DMS 273 treated with DMSO at 0.1 percent for 48 hours (cell line): ENCODE data around the gene TSPAN7.

Source experiments
- DNase-seq: peaks from one replicate; lab custom pipeline; 2025; lab: John Stamatoyannopoulos, UW

The TSPAN7 gene

GRCh38 chrX:38595801-38596200 lies 34.5 kb downstream of the TSPAN7 start:
- no peak for DNase-seq

DNA sequence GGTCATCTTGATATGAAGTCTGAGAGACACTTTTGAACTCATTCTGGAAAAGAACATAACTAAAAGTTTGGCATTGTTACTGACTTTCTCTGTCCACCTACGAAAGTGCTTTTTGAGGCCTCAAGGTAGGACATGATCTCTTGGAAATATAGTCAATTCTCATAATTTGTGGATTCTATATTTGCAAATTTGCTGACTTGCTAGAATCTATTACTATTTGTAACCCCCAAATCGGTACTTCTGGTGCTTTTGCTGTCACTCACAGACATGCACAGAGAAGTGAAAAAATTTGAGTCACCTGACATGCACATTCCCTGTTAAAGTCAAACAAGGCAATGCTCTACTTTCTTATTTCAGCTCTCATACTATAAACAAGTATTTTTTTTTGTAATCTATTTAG lies 35.6 kb downstream of the TSPAN7 start:
- DNase-seq = no peak

DNA sequence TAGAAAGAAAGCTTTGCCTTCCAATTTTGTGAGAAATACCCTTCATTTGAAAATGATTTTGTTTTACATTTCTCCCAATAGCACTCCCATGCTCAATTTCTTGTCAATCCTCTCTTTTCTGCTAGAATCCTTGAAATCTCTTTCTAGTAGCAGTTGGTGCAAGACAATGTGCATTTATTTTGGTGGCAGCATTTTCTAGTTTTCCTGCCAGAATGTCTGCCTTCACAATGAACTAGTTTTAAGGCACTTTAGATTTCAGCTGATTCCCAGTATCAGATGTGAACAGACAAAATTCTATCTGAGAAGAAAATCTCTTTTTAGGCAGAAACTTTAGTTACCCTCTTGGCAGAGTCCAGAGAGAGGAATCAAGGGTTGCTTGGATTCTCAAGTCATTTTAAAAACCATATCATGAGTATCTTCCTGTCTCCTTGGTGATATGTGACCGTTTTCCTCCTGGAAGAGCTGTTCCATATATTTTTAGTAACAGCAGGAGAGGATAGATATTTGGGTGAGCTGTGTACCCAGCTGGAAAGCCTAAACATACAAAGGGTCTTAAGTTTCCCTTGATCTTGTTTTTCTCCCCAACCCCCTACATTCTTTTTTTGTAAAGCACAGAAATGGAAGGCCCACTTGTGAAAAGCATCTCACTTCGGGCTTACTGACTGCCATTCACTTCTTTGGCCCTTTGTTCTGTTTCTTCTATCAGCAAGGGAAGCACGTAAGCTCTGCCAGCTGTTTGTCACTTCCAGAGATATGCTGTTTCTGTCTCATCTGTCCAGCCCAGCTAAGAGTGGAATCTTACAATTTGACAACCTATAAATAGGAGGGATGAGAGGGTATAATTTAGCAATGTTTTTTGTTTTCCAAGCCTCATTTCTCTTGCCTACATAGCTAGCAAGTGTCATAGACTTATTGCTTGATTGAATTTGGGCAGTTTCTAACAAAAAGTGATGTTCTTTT lies 38.7 kb downstream of the TSPAN7 start:
- DNase-seq = no peak

DNA sequence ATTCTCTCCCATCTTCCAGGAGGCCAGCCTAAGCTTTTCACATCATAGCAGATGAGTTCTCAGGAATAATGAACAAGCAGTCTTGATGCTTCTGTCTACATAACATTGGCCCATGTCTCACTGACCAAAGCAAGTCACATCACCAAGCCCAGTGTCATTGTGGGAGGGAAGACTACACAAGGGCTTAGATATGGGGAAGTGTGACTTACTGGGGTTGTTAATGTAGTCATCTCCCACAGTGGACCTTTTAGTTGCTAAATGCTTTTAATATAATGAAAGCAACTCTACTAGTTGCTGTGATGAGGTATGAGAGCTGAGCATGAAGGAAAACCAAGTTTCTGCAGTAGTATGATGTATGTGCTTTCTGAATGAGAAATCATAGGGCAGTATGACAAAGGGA lies 40.5 kb downstream of the TSPAN7 start:
- no peak for DNase-seq

DNA sequence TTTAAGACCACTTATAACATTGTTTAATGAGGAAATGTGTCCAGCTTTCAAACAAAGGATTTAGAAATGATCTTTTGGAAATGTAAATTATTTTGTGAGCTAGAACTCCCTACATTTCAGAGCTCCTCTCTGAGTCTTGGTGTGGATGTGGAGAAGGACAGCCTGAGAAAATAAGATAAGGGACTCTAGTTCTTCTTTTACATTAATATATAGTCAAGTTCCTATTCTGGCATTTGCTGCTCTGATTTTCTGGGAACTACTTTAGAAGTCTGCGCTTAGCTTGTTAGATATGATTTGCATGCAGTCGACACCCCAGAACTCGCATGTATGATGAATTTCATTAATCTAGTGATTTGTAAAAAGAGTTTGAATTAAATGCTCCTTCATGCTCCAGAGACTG lies 45.5 kb downstream of the TSPAN7 start:
- DNase-seq = no peak

- DNase-seq = no peak
Measured at GRCh38 chrX:38607976-38608375, 46.6 kb downstream of the TSPAN7 start.

- DNase-seq = no peak
Measured at GRCh38 chrX:38610849-38611248, 49.5 kb downstream of the TSPAN7 start.

DNA sequence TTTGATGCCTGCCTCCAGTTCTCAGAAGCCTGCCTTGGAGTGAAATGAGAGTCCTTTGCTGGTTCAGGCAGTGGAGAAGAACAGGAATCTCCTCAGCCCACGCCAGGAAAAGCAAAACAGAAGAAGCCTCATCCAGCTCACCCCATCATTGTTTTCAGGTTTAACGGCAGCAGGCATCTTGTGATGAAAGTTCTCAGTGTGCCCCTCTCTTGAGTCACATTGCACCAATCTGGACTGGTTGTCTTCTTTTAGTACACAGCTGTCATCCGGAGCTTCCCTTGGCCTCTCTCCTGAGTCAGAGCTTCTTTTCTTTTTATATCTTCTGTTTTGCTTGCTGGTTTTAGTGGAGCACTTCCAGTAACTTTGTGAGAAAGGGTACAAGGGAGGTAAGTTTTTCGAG lies 50.9 kb downstream of the TSPAN7 start:
- no peak for DNase-seq

- no peak for DNase-seq
Measured at GRCh38 chrX:38614485-38614884, 53.1 kb downstream of the TSPAN7 start.

DNA sequence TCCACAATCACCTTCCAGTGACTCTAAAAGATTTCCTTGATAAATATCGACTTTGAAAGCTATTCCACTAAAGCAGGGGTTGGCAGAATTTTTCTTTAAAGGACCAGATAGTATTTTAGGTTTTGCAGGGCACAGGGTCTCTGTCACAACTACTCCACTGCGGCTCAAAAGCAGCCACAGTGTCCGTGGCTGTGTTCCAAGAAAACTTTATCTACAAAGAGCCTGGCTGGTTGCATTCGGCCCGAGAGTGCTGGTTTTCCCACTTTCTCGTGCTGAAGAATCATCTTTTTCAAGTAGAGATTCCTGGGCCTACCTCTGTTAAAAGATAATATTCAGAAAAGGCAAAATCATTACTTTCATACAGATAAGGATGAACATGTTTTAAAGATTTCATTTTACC lies 55.6 kb downstream of the TSPAN7 start:
- no peak for DNase-seq

DNA sequence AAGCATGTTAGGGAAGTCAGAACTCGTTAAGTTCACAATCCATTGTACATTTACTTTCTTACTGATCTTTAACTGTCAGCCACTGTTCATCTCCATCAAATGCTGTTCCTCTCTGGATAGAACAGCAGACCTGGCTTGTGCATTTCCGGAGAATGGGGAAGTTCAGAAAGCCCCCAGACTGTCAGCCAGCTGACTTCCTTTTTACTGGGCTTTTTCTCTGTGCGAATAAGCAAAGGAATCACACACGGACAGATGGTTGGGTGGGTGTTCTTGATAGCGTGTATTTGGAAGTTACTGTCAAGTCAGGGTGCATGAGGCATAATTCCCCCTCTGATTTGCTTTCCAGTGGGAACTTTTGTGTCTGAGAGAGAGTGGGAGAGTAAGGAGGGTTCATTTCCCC lies 56.8 kb downstream of the TSPAN7 start:
- no peak for DNase-seq

GRCh38 chrX:38620623-38621022 lies 59.3 kb downstream of the TSPAN7 start:
- DNase-seq = no peak

GRCh38 chrX:38626296-38626695 lies 65.0 kb downstream of the TSPAN7 start:
- DNase-seq = no peak

GRCh38 chrX:38627683-38628082 lies 66.3 kb downstream of the TSPAN7 start:
- peak; percentile 27 for DNase-seq

DNA sequence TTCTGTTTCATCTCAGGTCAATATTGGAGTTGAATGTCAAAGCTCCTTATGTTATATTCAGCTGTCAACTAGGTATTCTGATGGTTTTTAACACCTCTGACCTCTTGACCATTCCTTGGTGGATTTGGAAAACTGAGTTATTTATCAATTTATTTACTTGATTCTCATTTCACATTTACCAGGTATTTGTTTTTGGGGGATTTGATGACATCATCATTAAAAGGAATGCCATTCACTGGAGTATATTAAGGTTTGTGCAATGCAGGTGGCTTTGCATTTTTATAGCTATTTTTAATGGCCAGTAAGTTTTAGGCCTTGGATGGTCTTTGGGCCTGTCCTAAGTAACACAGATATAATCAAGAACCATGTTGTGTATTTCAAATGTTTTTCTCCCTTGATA lies 67.2 kb downstream of the TSPAN7 start:
- DNase-seq = no peak

GRCh38 chrX:38632516-38632915 lies 71.2 kb downstream of the TSPAN7 start:
- no peak for DNase-seq

GRCh38 chrX:38634665-38635064 lies 73.3 kb downstream of the TSPAN7 start:
- no peak for DNase-seq

DNA sequence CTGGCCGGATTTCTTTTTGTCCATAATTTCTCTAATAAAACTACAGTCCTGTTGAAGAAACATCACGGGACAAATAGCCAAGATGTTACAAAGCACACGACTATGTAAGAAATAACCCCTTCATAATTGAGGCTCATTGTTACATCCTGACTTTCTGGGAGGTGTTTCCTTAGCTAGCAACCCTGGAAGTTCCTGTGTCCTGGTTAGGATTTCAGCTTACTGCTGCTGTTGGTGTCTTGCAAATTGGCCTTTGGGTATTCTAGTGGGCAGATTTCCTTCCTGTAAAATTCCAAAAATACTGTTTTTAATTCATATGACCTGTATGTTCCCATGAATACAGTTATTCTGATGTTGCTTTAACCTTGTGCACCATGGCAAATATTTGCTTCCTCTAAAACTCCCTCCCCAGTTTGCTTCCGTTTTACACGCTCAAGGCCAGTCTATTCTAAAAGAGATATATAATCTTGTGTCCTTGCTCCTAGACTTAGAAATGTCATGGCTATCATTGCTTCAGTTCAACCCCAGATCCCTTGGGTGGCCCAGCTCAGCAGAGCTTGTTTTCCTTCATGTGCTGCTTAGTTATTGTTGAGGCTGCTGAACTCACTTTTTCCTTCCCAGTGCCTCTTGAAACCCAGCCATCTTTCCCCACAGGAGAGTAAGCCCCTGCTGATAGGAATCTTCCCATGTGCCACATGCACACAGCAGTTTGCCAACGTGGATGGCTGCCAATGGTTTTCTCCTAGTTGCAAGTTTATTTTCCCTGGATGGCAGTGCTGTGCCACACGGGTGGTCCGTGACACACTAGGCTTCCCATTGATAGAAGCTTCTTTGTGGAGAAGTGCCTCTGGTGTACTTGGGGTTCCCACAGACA lies 75.8 kb downstream of the TSPAN7 start:
- peak; percentile 77 for DNase-seq

GRCh38 chrX:38638952-38639529 lies 77.7 kb downstream of the TSPAN7 start:
- DNase-seq = no peak

GRCh38 chrX:38639730-38640129 lies 78.4 kb downstream of the TSPAN7 start:
- DNase-seq = no peak

GRCh38 chrX:38641197-38641596 lies 79.9 kb downstream of the TSPAN7 start:
- no peak for DNase-seq

DNA sequence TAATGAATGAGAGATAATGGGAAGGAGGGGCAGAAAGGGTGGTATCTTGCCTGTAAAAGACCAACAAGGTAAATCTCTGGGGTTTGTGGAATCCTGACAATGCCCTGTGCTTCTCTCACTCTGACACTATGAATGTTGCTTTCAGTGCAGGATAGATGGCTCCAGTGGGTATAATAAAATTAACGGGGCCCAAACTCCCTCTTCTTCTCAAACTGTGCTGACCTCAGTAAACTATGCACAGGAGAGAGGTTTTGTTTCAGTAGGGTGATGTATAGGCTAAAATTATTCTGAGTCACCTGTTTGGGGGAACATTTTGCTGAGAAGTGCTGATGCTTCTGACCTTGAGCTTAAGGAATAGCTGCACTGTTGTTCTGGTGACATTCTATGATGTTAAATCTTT lies 82.6 kb downstream of the TSPAN7 start:
- no peak for DNase-seq

- no peak for DNase-seq
Measured at GRCh38 chrX:38646129-38646528, 84.8 kb downstream of the TSPAN7 start.
